CD8-positive, alpha-beta memory T cell (primary cell): ENCODE measurements around the gene DMXL2. TPM values are rescaled to one million over a fixed set of nuclear protein-coding genes. Genes with fewer than 3 reads are reported as not detected.

Experiments
- CTCF ChIA-PET: fragments of 350-600 bp; sonication (Branson Sonifier 250); formaldehyde crosslinking; loops from one replicate; lab custom pipeline; 2021; ENCODE audit warnings: antibody characterized with exemption; lab: Charles Lee
- POLR2A ChIA-PET: fragments of 350-600 bp; sonication (Branson Sonifier 250); formaldehyde crosslinking; loops from one replicate; lab custom pipeline; 2021; ENCODE audit warnings: antibody characterized with exemption; lab: Charles Lee
- DNase-seq, 5 donors: peaks; one replicate each; pipeline versions ENCODE4 v3.0.0 to v3.0.0-alpha.2; 2020 to 2022; ENCODE audit warnings: mixed read lengths in 1 of 5
- H3K27ac ChIP-seq: one replicate; pipeline ENCODE4 v1.7.0; 2013; ENCODE audit warnings: low read depth, mild to moderate bottlenecking, low read length, moderate library complexity
- H3K27me3 ChIP-seq: 2 replicates; pipeline ENCODE4 v1.7.0; 2013; ENCODE audit warnings: low read length, mild to moderate bottlenecking; ENCODE audit not compliant: insufficient read depth, poor library complexity, severe bottlenecking
- H3K36me3 ChIP-seq: 2 replicates; pipeline ENCODE4 v1.7.0; 2013; ENCODE audit warnings: mild to moderate bottlenecking, low read length, moderate library complexity; ENCODE audit not compliant: insufficient read depth
- H3K4me1 ChIP-seq: 2 replicates; pipeline ENCODE4 v1.7.0; 2013; ENCODE audit warnings: mild to moderate bottlenecking, low read length, moderate library complexity; ENCODE audit not compliant: insufficient read depth
- H3K4me3 ChIP-seq: 2 replicates; pipeline ENCODE4 v1.7.0; 2013; ENCODE audit warnings: mild to moderate bottlenecking, low read length
- H3K9me3 ChIP-seq: 2 replicates; pipeline ENCODE4 v1.7.0; 2013; ENCODE audit warnings: mild to moderate bottlenecking, low read length
- H3K27ac Mint-ChIP-seq, 8 donors: one replicate each; pipeline ENCODE4 v1.8.0; 2020 to 2021; ENCODE audit warnings: mixed read lengths in 8 of 8, mild to moderate bottlenecking in 6 of 8, inconsistent platforms in 3 of 8, moderate library complexity in 3 of 8
- H3K27me3 Mint-ChIP-seq, 2 donors: one replicate each; pipeline ENCODE4 v1.8.0; 2020 to 2021; ENCODE audit warnings: mixed read lengths in 2 of 2, mild to moderate bottlenecking in 1 of 2, moderate library complexity in 1 of 2
- H3K36me3 Mint-ChIP-seq, 3 donors: one replicate each; pipeline ENCODE4 v1.8.0; 2020 to 2021; ENCODE audit warnings: mixed read lengths in 3 of 3, inconsistent platforms in 1 of 3, mild to moderate bottlenecking in 1 of 3
- H3K4me1 Mint-ChIP-seq, 3 donors: one replicate each; pipeline ENCODE4 v1.8.0; 2020 to 2021; ENCODE audit warnings: mixed read lengths in 3 of 3, inconsistent platforms in 1 of 3, mild to moderate bottlenecking in 1 of 3
- H3K4me3 Mint-ChIP-seq, 7 donors: one replicate each; pipeline ENCODE4 v1.8.0; 2020 to 2021; ENCODE audit warnings: mixed read lengths in 7 of 7, mild to moderate bottlenecking in 6 of 7, moderate library complexity in 4 of 7, inconsistent platforms in 2 of 7
- H3K9me3 Mint-ChIP-seq, 5 donors: one replicate each; pipeline ENCODE4 v1.8.0; 2020 to 2022; ENCODE audit warnings: mixed read lengths in 5 of 5, mild to moderate bottlenecking in 3 of 5, moderate library complexity in 2 of 5, inconsistent platforms in 1 of 5
- polyA plus RNA-seq: library from polyadenylated mRNA; unstranded; fragments of 300-500 nt; fragmentation: Illumina TruSeq; gene quantifications from one replicate; pipeline ENCODE4 v1.2.3, GENCODE V29; 2021
- total RNA-seq, 2 experiments: library from RNA; stranded (reverse); gene quantifications; one replicate each; pipeline ENCODE4 v1.2.3, GENCODE V29; 2021

The DMXL2 gene
- total and polyA plus RNA-seq, 3 experiments from 2014 or later, result 0.61 to 7.0 (median 5.8) TPM

DNA sequence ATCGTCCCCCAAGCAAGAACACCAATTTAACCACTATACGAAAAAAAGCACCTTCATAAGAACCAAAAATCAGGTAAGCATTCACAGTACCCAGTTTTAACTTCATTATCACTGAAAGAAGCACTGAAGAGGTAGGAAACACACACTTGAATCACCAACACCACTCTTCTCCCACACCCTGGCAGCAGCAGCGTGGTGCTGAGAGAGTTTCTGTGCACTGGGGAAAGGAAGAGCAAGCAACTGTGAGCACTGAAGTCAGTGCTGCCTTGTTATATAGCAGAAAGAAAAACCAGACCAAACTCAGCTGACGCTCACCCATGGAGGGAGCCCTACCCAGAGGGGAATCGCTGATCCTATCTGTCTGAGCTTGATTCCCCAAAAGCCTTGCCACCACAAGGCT, 98.2 kb downstream of the DMXL2 start:
- CTCF ChIA-PET, result no interaction called here
- H3K36me3 Mint-ChIP-seq, result peaks cover 3 to 19% (median 3%) of the 10 kb centered on the region in 3 donors
- POLR2A ChIA-PET, result no interaction called here
- no peaks in the 10 kb centered on the region for H3K36me3 ChIP-seq
- no peaks in the 10 kb centered on the region for H3K4me1 Mint-ChIP-seq
- no peaks in the 10 kb centered on the region for H3K9me3 ChIP-seq
- no peak overlapping the region for H3K4me3 ChIP-seq
- H3K9me3 Mint-ChIP-seq, result peaks cover 20 to 34% (median 25%) of the 10 kb centered on the region in 5 donors
- H3K27me3 Mint-ChIP-seq, result peaks cover 0 to 3% of the 10 kb centered on the region in 2 donors
- DNase-seq, result no peak
- no peak overlapping the region for H3K4me3 Mint-ChIP-seq
- H3K27ac Mint-ChIP-seq, result no peak overlapping the region
- H3K4me1 ChIP-seq, result no peaks in the 10 kb centered on the region
- H3K27me3 ChIP-seq, result no peaks in the 10 kb centered on the region
- no peak overlapping the region for H3K27ac ChIP-seq

DNA sequence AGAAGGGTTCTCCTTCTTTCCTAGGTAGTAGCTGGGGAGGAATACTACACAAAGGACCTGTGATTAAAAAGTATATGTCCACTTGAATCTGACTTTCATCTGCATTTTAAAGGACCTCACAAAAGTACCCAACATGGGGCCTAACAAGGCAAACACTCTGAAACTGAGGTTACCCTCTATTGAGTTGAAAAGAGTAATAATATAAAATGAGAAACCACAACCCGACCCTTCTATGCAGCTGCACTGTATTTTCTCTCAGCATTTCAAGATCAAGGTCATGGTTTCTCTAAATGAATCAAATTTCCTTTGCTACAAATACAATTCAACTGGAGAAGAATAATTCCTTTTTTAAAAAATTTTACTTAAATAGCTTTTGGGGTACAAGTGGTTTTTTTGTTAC, 106.3 kb downstream of the DMXL2 start:
- DNase-seq, result no peak
- no peaks in the 10 kb centered on the region for H3K36me3 ChIP-seq
- Mint-ChIP-seq H3K4me1 (no peaks in the 10 kb centered on the region), H3K9me3 (peaks cover 0 to 4% (median 0%) of the 10 kb centered on the region in 5 donors), H3K36me3 (peaks cover 0 to 7% (median 0%) of the 10 kb centered on the region in 3 donors), H3K27ac (no peak overlapping the region), H3K4me3 (no peak overlapping the region), H3K27me3 (no peaks in the 10 kb centered on the region)
- CTCF ChIA-PET, result no interaction called here
- H3K4me3 ChIP-seq, result no peak overlapping the region
- no peaks in the 10 kb centered on the region for H3K9me3 ChIP-seq
- H3K27ac ChIP-seq, result no peak overlapping the region
- POLR2A ChIA-PET, result no interaction called here
- H3K4me1 ChIP-seq, result no peaks in the 10 kb centered on the region
- H3K27me3 ChIP-seq, result no peaks in the 10 kb centered on the region

DNA sequence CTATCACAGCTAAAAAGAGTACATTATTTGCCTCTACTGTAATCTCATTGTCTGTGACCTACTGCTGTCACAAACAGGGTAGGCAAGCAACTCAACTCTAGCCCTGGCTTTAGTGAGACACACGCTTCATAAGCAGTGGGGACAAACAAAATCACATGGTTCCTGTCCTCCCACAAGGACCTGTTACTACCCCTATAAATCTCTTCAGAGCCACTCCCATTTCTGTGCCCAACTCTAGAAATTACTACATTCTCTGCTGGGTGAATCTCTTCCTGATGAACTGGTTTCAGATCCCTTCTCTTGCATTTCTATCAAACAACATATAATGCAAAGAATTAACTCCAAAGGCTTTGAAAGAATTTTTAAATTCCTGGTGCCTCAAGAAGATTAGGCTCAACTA, 117.3 kb downstream of the DMXL2 start:
- H3K4me1 ChIP-seq, result no peaks in the 10 kb centered on the region
- Mint-ChIP-seq H3K27ac (no peak overlapping the region), H3K4me1 (no peaks in the 10 kb centered on the region), H3K27me3 (no peaks in the 10 kb centered on the region), H3K36me3 (peaks cover 0 to 4% (median 1%) of the 10 kb centered on the region in 3 donors), H3K4me3 (no peak overlapping the region), H3K9me3 (peaks cover 0 to 3% (median 1%) of the 10 kb centered on the region in 5 donors)
- POLR2A ChIA-PET, result no interaction called here
- H3K27ac ChIP-seq, result no peak overlapping the region
- CTCF ChIA-PET, result no interaction called here
- no peak for DNase-seq
- H3K27me3 ChIP-seq, result no peaks in the 10 kb centered on the region
- no peaks in the 10 kb centered on the region for H3K9me3 ChIP-seq
- H3K36me3 ChIP-seq, result no peaks in the 10 kb centered on the region
- H3K4me3 ChIP-seq, result no peak overlapping the region

DNA sequence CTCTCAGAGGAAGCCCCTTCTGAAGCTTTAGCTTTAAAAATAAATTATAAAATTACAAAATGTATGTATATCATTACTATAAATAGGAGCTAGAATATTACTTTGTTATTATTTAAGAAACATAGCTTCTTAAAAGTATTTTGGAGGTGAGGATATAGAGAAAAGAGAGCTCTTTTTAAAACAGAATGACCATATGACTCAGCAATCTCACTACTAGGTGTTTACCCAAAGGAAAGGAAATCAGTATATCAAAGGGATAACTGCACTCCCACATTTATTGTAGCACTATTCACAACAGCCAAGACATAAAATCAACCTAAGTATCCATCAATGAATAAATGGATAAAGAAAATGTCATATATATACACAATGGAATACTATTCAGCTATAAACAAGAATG, 119.6 kb downstream of the DMXL2 start:
- no peaks in the 10 kb centered on the region for H3K4me1 ChIP-seq
- H3K27ac ChIP-seq, result no peak overlapping the region
- Mint-ChIP-seq H3K4me3 (no peak overlapping the region), H3K36me3 (peaks cover 0 to 2% (median 1%) of the 10 kb centered on the region in 3 donors), H3K27me3 (no peaks in the 10 kb centered on the region), H3K4me1 (no peaks in the 10 kb centered on the region), H3K27ac (no peak overlapping the region), H3K9me3 (peaks cover 0 to 2% (median 0%) of the 10 kb centered on the region in 5 donors)
- no peaks in the 10 kb centered on the region for H3K36me3 ChIP-seq
- no peaks in the 10 kb centered on the region for H3K9me3 ChIP-seq
- ChIA-PET CTCF (no interaction called here), POLR2A (no interaction called here)
- no peak for DNase-seq
- H3K27me3 ChIP-seq, result no peaks in the 10 kb centered on the region
- no peak overlapping the region for H3K4me3 ChIP-seq

DNA sequence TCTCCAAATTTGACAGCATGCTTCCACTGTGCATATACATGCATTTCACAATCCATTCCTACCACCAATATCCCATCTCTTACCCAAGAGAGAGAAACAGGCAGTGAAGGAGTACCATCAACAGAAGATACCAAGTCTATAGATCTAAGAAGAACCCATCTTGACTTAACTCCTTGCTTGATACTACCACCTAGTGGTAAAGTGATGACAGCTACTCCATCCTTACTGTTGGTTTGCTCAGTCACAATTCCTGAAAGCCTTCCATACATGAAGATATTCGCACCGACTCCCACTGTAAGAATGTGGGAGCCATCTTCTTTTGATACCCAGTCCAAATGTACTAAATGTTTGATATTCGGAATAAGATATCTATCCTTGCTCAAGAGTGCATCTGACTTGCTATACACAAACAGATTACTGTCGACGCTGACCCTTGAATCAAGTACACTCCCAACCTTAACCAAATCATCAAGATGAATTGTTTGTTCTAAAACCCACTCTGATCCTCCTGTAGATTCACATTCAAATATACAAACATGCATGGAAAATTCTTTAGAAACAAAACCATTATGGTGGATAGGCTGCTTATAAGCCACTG, 123.1 kb downstream of the DMXL2 start:
- ChIA-PET CTCF (no interaction called here), POLR2A (no interaction called here)
- Histone ChIP-seq H3K27me3 (no peaks in the 10 kb centered on the region), H3K27ac (no peak overlapping the region), H3K4me3 (no peak overlapping the region), H3K36me3 (no peaks in the 10 kb centered on the region), H3K9me3 (no peaks in the 10 kb centered on the region), H3K4me1 (no peaks in the 10 kb centered on the region)
- Mint-ChIP-seq H3K27ac (no peak overlapping the region), H3K4me3 (no peak overlapping the region), H3K36me3 (peaks cover 0 to 2% (median 0%) of the 10 kb centered on the region in 3 donors), H3K9me3 (no peaks in the 10 kb centered on the region), H3K27me3 (no peaks in the 10 kb centered on the region), H3K4me1 (no peaks in the 10 kb centered on the region)
- DNase-seq, result no peak

DNA sequence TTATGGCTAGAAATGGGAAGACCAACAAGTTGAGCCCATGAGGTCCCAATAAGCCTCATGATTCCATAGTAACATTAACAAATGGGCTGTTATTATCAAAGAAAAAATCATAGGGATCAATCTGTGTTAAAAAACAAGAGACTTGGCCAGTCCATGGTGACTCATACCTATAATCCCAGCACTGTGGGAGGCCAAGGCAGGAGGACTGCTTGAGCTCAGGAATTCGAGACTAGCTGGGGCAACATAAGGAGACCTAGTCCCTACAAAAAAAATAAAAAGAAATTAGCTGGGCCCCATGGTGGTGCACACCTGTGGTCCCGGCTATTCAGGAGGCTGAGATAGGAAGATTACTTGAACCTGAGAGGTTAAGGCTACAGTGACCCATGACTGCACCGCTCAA, 124.8 kb downstream of the DMXL2 start:
- DNase-seq, result no peak
- Histone ChIP-seq H3K36me3 (no peaks in the 10 kb centered on the region), H3K9me3 (no peaks in the 10 kb centered on the region), H3K4me1 (no peaks in the 10 kb centered on the region), H3K4me3 (no peak overlapping the region), H3K27me3 (no peaks in the 10 kb centered on the region), H3K27ac (no peak overlapping the region)
- Mint-ChIP-seq H3K9me3 (no peaks in the 10 kb centered on the region), H3K27ac (no peak overlapping the region), H3K4me3 (no peak overlapping the region), H3K27me3 (no peaks in the 10 kb centered on the region), H3K4me1 (no peaks in the 10 kb centered on the region), H3K36me3 (peaks cover 0 to 2% (median 0%) of the 10 kb centered on the region in 3 donors)
- ChIA-PET POLR2A (no interaction called here), CTCF (no interaction called here)

DNA sequence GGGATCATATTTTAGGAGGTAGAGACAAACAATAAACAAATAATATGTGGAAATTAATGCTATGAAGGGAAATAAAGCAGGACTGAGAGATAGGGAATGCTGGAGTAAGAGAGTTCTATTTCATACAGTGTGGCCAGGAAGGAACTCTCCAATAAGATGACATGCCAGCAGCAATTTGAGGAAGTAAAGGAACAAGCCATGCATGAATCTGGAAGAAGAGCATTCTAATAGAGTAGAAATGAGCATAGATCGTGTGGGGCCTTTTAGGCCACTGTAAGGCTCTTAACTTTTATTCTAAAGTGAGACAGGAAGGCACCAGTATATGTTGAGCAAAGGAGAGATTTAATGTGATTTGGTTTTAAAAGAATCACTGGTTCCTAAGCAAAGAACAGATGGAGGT, 126.3 kb downstream of the DMXL2 start:
- ChIA-PET CTCF (no interaction called here), POLR2A (no interaction called here)
- H3K4me1 Mint-ChIP-seq, result no peaks in the 10 kb centered on the region
- DNase-seq, result no peak
- Histone ChIP-seq H3K4me3 (no peak overlapping the region), H3K9me3 (no peaks in the 10 kb centered on the region), H3K4me1 (no peaks in the 10 kb centered on the region), H3K27me3 (no peaks in the 10 kb centered on the region), H3K27ac (no peak overlapping the region), H3K36me3 (no peaks in the 10 kb centered on the region)
- no peaks in the 10 kb centered on the region for H3K9me3 Mint-ChIP-seq
- no peak overlapping the region for H3K27ac Mint-ChIP-seq
- H3K4me3 Mint-ChIP-seq, result no peak overlapping the region
- H3K36me3 Mint-ChIP-seq, result peaks cover 0 to 2% (median 0%) of the 10 kb centered on the region in 3 donors
- H3K27me3 Mint-ChIP-seq, result no peaks in the 10 kb centered on the region

DNA sequence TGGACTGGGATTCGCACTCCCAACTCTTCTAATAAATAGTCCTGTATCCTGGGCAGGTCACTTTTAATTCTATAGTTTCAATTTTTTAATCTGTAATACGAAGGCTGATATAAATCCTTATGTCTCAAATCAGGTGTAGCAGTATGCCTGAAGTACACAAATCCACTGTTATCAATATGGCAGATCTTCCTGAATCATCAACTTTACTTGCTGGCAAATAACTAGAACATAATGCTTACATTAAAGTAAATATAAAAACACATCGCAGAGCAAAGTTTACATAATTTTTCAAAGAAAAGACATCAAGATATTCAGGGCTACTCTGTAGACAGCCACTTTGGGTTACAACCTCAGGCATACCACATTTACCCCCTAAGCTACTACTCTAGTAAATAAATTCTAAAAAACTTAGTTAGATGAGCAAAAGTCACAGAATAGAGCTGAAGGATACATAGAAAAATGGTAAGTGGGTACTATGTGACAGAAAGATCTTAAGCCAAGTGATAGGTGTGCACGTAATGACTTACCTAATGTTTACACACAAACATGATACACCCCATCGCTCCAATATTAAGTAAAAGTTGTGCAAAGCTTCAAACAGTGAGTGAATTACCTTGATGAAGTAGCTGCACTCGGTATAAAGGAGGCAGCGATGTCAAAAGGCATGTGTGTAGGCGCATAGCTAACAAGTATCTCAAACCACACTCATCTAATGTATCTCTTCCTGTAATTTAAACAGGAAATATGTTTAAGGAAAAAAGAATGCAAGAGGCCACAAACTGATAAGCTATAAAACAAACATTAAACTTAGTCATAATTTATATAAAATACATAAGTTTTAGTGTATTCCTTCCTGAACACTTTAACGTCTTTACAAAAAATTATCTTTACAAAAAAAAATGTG, 127.9 kb downstream of the DMXL2 start:
- Histone ChIP-seq H3K4me3 (no peak overlapping the region), H3K27me3 (no peaks in the 10 kb centered on the region), H3K36me3 (no peaks in the 10 kb centered on the region), H3K27ac (no peak overlapping the region), H3K4me1 (no peaks in the 10 kb centered on the region), H3K9me3 (no peaks in the 10 kb centered on the region)
- CTCF ChIA-PET, result no interaction called here
- no peak overlapping the region for H3K4me3 Mint-ChIP-seq
- H3K27ac Mint-ChIP-seq, result no peak overlapping the region
- H3K4me1 Mint-ChIP-seq, result no peaks in the 10 kb centered on the region
- no peaks in the 10 kb centered on the region for H3K27me3 Mint-ChIP-seq
- H3K36me3 Mint-ChIP-seq, result peaks cover 0 to 4% (median 0%) of the 10 kb centered on the region in 3 donors
- DNase-seq, result no peak
- POLR2A ChIA-PET, result no interaction called here
- H3K9me3 Mint-ChIP-seq, result no peaks in the 10 kb centered on the region
